Thyroid gland (tissue), 4 donors: ENCODE measurements around the gene GAK. TPM values are rescaled to one million over a fixed set of nuclear protein-coding genes. Genes with fewer than 3 reads are reported as not detected.
A peak's percentile ranks its signal among the peaks of the same experiment; 100 is the strongest.

Experiments
- DNase-seq, 2 donors: peaks; one replicate each; pipeline ENCODE4 v3.0.0-alpha.2; 2019
- H3K27ac ChIP-seq, 3 donors: fragments of 200-600 bp; sonication (generic); 1 replicate in 2 of 3; 2 replicates in 1 of 3; pipeline ENCODE4 v1.5.1; 2016 to 2019; ENCODE audit warnings: mild to moderate bottlenecking in 1 of 3, moderate library complexity in 1 of 3
- H3K27me3 ChIP-seq: fragments of 200-600 bp; sonication (generic); one replicate; pipeline ENCODE4 v1.5.1; 2019
- H3K36me3 ChIP-seq, 2 donors: fragments of 200-600 bp; sonication (generic); one replicate each; pipeline ENCODE4 v1.5.1; 2016 to 2019
- H3K4me1 ChIP-seq, 2 donors: fragments of 200-600 bp; sonication (generic); one replicate each; pipeline ENCODE4 v1.5.1; 2017 to 2019
- H3K4me3 ChIP-seq, 3 donors: fragments of 200-600 bp; sonication (generic); replicated peaks in 1 of 3; 1 replicate in 2 of 3; 2 replicates in 1 of 3; pipeline ENCODE4 v1.5.1; 2016; ENCODE audit warnings: mild to moderate bottlenecking in 1 of 3
- H3K9me3 ChIP-seq: fragments of 200-600 bp; sonication (generic); one replicate; pipeline ENCODE4 v1.5.1; 2017
- CTCF ChIP-seq, 6 experiments: fragments of 200-600 bp in 3 of 6; fragments of 450-650 bp in 3 of 6; sonication (generic) in 3 of 6; IDR thresholded peaks; one replicate each; pipeline ENCODE4 v1.5.1; 2016 to 2019; ENCODE audit warnings: antibody characterized with exemption in 6 of 6, mild to moderate bottlenecking in 2 of 6, inconsistent platforms in 1 of 6, moderate library complexity in 1 of 6
- POLR2A ChIP-seq, 2 donors: fragments of 450-650 bp; IDR thresholded peaks; one replicate each; pipeline ENCODE4 v1.6.1; 2017; ENCODE audit warnings: antibody characterized with exemption in 2 of 2, mild to moderate bottlenecking in 2 of 2, moderate library complexity in 1 of 2
- WGBS, 2 donors: methylation state at CpG; one replicate each; pipeline ENCODE4 v1.1.5; 2017; 5-methylcytosine and 5-hydroxymethylcytosine counted together
- intact Hi-C: fragments of 100-400 bp; cut with DNase I; formaldehyde crosslinking; loops from one replicate; pipeline ENCODE4 v1.15.1; 2023
- total RNA-seq, 4 donors: library from RNA; depleted of rRNA; stranded (reverse); fragments of >200 nt; gene quantifications; one replicate each; pipeline ENCODE4 v1.2.3, GENCODE V29; 2016

Gene GAK
- total RNA-seq, 4 donors from 2014 or later, result 86.4 to 184 (median 153) TPM

GRCh38 chr4:829761-830600 lies 102.1 kb downstream of the GAK start:
- Histone ChIP-seq H3K27ac (no peak overlapping the region), H3K36me3 (no peaks in the 10 kb centered on the region), H3K27me3 (peaks cover 4% of the 10 kb centered on the region), H3K9me3 (no peaks in the 10 kb centered on the region), H3K4me1 (peaks cover 9 to 20% of the 10 kb centered on the region in 2 donors), H3K4me3 (no peak overlapping the region)
- TF ChIP-seq CTCF (IDR thresholded peaks at IDR 0.05) (no peak), POLR2A (IDR thresholded peaks at IDR 0.05) (no peak)
- 60 to 81% methylated on average over 8 to 12 of the region's 26 CpGs for WGBS, 2 donors
- no peak for DNase-seq
- intact Hi-C loops, result no loop called here

- no peaks in the 10 kb centered on the region for H3K36me3 ChIP-seq
- H3K27me3 ChIP-seq, result peaks cover 11% of the 10 kb centered on the region
- H3K9me3 ChIP-seq, result no peaks in the 10 kb centered on the region
- WGBS, 2 donors, result 89 to 91% methylated on average over 3 to 5 of the region's 6 CpGs
- intact Hi-C loops, result no loop called here
- H3K4me1 ChIP-seq, result peaks cover 10 to 21% of the 10 kb centered on the region in 2 donors
- no peak overlapping the region for H3K4me3 ChIP-seq
- DNase-seq, result no peak
- no peak overlapping the region for H3K27ac ChIP-seq
- TF ChIP-seq CTCF (IDR thresholded peaks at IDR 0.05), result no peak
- no peak for TF ChIP-seq POLR2A (IDR thresholded peaks at IDR 0.05)
Measured at GRCh38 chr4:829291-829690, 102.8 kb downstream of the GAK start.

GRCh38 chr4:828641-829271 lies 103.4 kb downstream of the GAK start:
- Histone ChIP-seq H3K27me3 (peaks cover 12% of the 10 kb centered on the region), H3K36me3 (no peaks in the 10 kb centered on the region), H3K9me3 (no peaks in the 10 kb centered on the region), H3K4me1 (peaks cover 10 to 21% of the 10 kb centered on the region in 2 donors), H3K4me3 (no peak overlapping the region), H3K27ac (no peak overlapping the region)
- WGBS, 2 donors, result 20 to 31% methylated on average over 15 of the region's 16 CpGs
- no peak for TF ChIP-seq POLR2A (IDR thresholded peaks at IDR 0.05)
- TF ChIP-seq CTCF (IDR thresholded peaks at IDR 0.05), result no peak
- intact Hi-C loops, result no loop called here
- DNase-seq, result peak; percentile 74 to 77

GRCh38 chr4:827209-828081 lies 104.7 kb downstream of the GAK start:
- no peak for DNase-seq
- TF ChIP-seq CTCF (IDR thresholded peaks at IDR 0.05) (no peak), POLR2A (IDR thresholded peaks at IDR 0.05) (no peak)
- peaks cover 10 to 21% of the 10 kb centered on the region in 2 donors for H3K4me1 ChIP-seq
- WGBS, 2 donors, result 48 to 52% methylated on average over 7 to 10 of the region's 20 CpGs
- no peak overlapping the region for H3K4me3 ChIP-seq
- intact Hi-C loops, result no loop called here
- no peak overlapping the region for H3K27ac ChIP-seq
- peaks cover 12% of the 10 kb centered on the region for H3K27me3 ChIP-seq
- H3K36me3 ChIP-seq, result no peaks in the 10 kb centered on the region
- H3K9me3 ChIP-seq, result no peaks in the 10 kb centered on the region
